HG03139 (cell line): ENCODE results near the gene RBPJL.

Experiments
- ATAC-seq: cut with Tn5 transposase; IDR thresholded peaks from one replicate; pipeline ENCODE4 v1.9.1; 2021; ENCODE audit not compliant: unreplicated experiment

RBPJL gene

GRCh38 chr20:45316150-45317080 lies 9.8 kb downstream of the RBPJL start:
- ATAC-seq, result no peak

GRCh38 chr20:45317826-45318225 lies 11.2 kb downstream of the RBPJL start:
- ATAC-seq, result no peak

GRCh38 chr20:45318386-45318939 lies 11.8 kb downstream of the RBPJL start:
- no peak for ATAC-seq

GRCh38 chr20:45318948-45319347 lies 12.3 kb downstream of the RBPJL start:
- ATAC-seq, result no peak

GRCh38 chr20:45320948-45321595 lies 14.4 kb downstream of the RBPJL start:
- peak; percentile 58 for ATAC-seq

- ATAC-seq, result peak; percentile 56
Measured at GRCh38 chr20:45322952-45323383, 16.3 kb downstream of the RBPJL start.

- no peak for ATAC-seq
Measured at GRCh38 chr20:45323731-45324130, 17.1 kb downstream of the RBPJL start.

- no peak for ATAC-seq
Measured at GRCh38 chr20:45325371-45325770, 18.7 kb downstream of the RBPJL start.

- no peak for ATAC-seq
Measured at GRCh38 chr20:45328451-45328850, 21.8 kb downstream of the RBPJL start.

- ATAC-seq, result no peak
Measured at GRCh38 chr20:45329497-45330319, 23.1 kb downstream of the RBPJL start.

GRCh38 chr20:45330476-45330875 lies 23.8 kb downstream of the RBPJL start:
- no peak for ATAC-seq

GRCh38 chr20:45336530-45337366 lies 30.1 kb downstream of the RBPJL start:
- ATAC-seq, result no peak

GRCh38 chr20:45337367-45338120 lies 30.9 kb downstream of the RBPJL start:
- no peak for ATAC-seq

GRCh38 chr20:45338121-45339030 lies 31.7 kb downstream of the RBPJL start:
- no peak for ATAC-seq

- ATAC-seq, result no peak
Measured at GRCh38 chr20:45339084-45339483, 32.4 kb downstream of the RBPJL start.

GRCh38 chr20:45339799-45340198 lies 33.2 kb downstream of the RBPJL start:
- no peak for ATAC-seq

GRCh38 chr20:45340236-45340847 lies 33.7 kb downstream of the RBPJL start:
- no peak for ATAC-seq

GRCh38 chr20:45340951-45341350 lies 34.3 kb downstream of the RBPJL start:
- no peak for ATAC-seq
